Caco-2 (cell line): ENCODE results near the gene WWC2. TPM values are rescaled to one million over a fixed set of nuclear protein-coding genes. Genes with fewer than 3 reads are reported as not detected.

Source experiments
- BruUV-seq: library from RNA; stranded (reverse); fragments of 400-500 nt; replicated peaks from 2 replicates; lab custom pipeline; 2021; lab: Mats Ljungman, UMichigan
- CTCF ChIA-PET: fragments of 300-600 bp; sonication (Branson Sonifier 250); formaldehyde crosslinking; loops from one replicate; lab custom pipeline; 2022; ENCODE audit warnings: antibody characterized with exemption; lab: Charles Lee
- POLR2A ChIA-PET: fragments of 300-600 bp; sonication (Branson Sonifier 250); formaldehyde crosslinking; loops from one replicate; lab custom pipeline; 2022; ENCODE audit warnings: antibody characterized with exemption; lab: Charles Lee
- DNase-seq, 2 experiments: peaks; one replicate each; pipeline versions ENCODE4 v3.0.0 to v3.0.0-alpha.2; 2020 to 2022
- H3K27me3 ChIP-seq: replicated peaks from 2 replicates; pipeline ENCODE4 v1.6.0; 2011; ENCODE audit warnings: low read length; ENCODE audit not compliant: control insufficient read depth, insufficient read depth
- H3K36me3 ChIP-seq: 2 replicates; pipeline ENCODE4 v1.5.1; 2011; ENCODE audit warnings: low read length; ENCODE audit not compliant: control insufficient read depth, insufficient read depth
- H3K4me1 ChIP-seq: fragments of 250-450 bp; sonication (Bioruptor Pico); 2 replicates; pipeline ENCODE4 v1.5.1; 2020; ENCODE audit warnings: mild to moderate bottlenecking
- H3K4me3 ChIP-seq: 2 replicates; pipeline ENCODE4 v1.5.1; 2011; ENCODE audit warnings: low read depth, mild to moderate bottlenecking, control low read depth, low read length
- H3K9me3 ChIP-seq: fragments of 250-450 bp; sonication (Bioruptor Pico); 2 replicates; pipeline ENCODE4 v1.5.1; 2020; ENCODE audit warnings: mild to moderate bottlenecking, moderate library complexity
- H3K27ac Mint-ChIP-seq: one replicate; pipeline ENCODE4 v1.8.0; 2022; ENCODE audit warnings: mixed read lengths; ENCODE audit not compliant: unreplicated experiment
- H3K27me3 Mint-ChIP-seq: one replicate; pipeline ENCODE4 v1.8.0; 2022; ENCODE audit warnings: mixed read lengths; ENCODE audit not compliant: insufficient read depth, unreplicated experiment
- H3K36me3 Mint-ChIP-seq: one replicate; pipeline ENCODE4 v1.8.0; 2022; ENCODE audit warnings: mild to moderate bottlenecking, mixed read lengths; ENCODE audit not compliant: insufficient read depth, unreplicated experiment
- H3K4me1 Mint-ChIP-seq: one replicate; pipeline ENCODE4 v1.8.0; 2022; ENCODE audit warnings: low read depth, mixed read lengths; ENCODE audit not compliant: unreplicated experiment
- H3K4me3 Mint-ChIP-seq: one replicate; pipeline ENCODE4 v1.8.0; 2022; ENCODE audit warnings: mild to moderate bottlenecking, moderate library complexity, mixed read lengths; ENCODE audit not compliant: unreplicated experiment
- H3K9me3 Mint-ChIP-seq: one replicate; pipeline ENCODE4 v1.8.0; 2022; ENCODE audit warnings: mixed read lengths; ENCODE audit not compliant: unreplicated experiment
- CTCF ChIP-seq, 2 experiments: fragments of 200-600 bp in 1 of 2; IDR thresholded peaks; 1 replicate in 1 of 2; 2 replicates in 1 of 2; pipeline versions ENCODE4 v1.5.1 to v1.8.0; 2011 to 2022; ENCODE audit warnings: antibody characterized with exemption in 1 of 2, control low read depth in 1 of 2, inconsistent platforms in 1 of 2, low read depth in 1 of 2, low read length in 1 of 2, mild to moderate bottlenecking in 1 of 2, moderate library complexity in 1 of 2; ENCODE audit not compliant: insufficient read depth in 1 of 2, severe bottlenecking in 1 of 2, unreplicated experiment in 1 of 2
- intact Hi-C: fragments of 100-400 bp; cut with micrococcal nuclease; formaldehyde crosslinking; loops from one replicate; pipeline ENCODE4 v1.10.0; 2022; ENCODE audit not compliant: unreplicated experiment
- total RNA-seq: library from RNA; stranded (reverse); gene quantifications from 2 replicates; pipeline ENCODE4 v1.2.3, GENCODE V29; 2022

WWC2 gene
- total RNA-seq, 1 experiment from 2014 or later, result 126 TPM

DNA sequence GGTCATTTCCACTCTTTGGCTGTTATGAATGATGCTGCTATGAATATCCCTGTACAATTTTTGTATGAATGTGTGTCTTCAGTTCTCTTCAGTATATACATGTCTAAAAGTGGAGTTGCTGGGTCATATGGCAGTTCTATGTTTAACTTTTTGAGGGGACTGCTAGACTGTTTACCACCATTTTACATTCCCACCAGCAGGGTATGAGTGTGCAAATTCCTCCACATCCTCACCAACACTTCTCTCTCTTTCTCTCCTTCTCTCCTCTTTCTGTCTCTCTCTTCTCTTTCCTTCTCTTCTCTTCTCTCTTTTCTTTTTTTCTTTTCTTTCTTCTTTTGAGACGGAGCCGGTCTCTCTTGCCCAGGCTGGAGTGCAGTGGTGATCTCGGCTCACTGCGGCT lies 7.8 kb downstream of the WWC2 start:
- peak overlapping the region; percentile 12 for H3K4me3 Mint-ChIP-seq
- CTCF ChIA-PET, result interaction anchor here (0.6 to 0.8 kb wide), 2 partner anchors 19 to 21 kb away, joined by 3 read pairs; no protein-coding TSS in a partner anchor
- DNase-seq, result no peak
- POLR2A ChIA-PET, result no interaction called here
- intact Hi-C loops, result no loop called here
- H3K36me3 Mint-ChIP-seq, result peaks cover 36% of the 10 kb centered on the region
- Histone ChIP-seq H3K4me1 (peaks cover 57% of the 10 kb centered on the region), H3K27me3 (no peaks in the 10 kb centered on the region), H3K36me3 (no peaks in the 10 kb centered on the region), H3K4me3 (no peak overlapping the region), H3K9me3 (no peaks in the 10 kb centered on the region)
- H3K4me1 Mint-ChIP-seq, result peaks cover 33% of the 10 kb centered on the region
- BruUV-seq, result no TSS peak
- H3K27ac Mint-ChIP-seq, result peak overlapping the region; percentile 25
- no peaks in the 10 kb centered on the region for H3K9me3 Mint-ChIP-seq
- no peaks in the 10 kb centered on the region for H3K27me3 Mint-ChIP-seq
- peak; percentile 3 to 45 for TF ChIP-seq CTCF (IDR thresholded peaks at IDR 0.05; ENCODE audit: insufficient read depth in 1 of 2, low read depth in 1 of 2, low read length in 1 of 2, severe bottlenecking in 1 of 2, unreplicated experiment in 1 of 2)

DNA sequence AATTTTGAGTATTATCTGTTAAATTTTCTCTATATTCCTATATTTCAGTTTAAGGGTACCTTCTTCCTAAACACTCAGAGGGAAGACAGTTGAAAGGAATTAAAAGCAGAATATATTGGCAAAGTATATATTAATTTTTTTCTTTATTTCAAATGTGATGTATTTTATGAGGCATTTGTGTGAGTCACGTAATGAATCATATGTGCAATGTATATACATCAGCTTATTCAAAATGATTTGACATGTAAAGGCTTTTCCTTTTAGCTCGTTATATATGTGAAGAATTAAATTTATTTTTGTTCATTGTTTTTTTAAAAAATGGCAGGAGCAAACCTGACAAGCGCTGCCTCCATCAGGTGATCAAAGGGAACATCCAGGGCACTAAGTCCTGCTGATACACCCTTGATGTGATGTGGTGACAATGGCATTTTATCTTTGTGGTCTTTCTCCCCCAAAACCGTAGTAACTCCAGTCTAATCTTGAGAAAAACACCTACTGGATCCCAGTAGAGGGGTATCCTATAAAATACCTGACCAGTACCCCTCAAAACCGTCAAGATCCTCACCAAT lies 8.9 kb downstream of the WWC2 start:
- no peak for DNase-seq
- ChIA-PET POLR2A (no interaction called here), CTCF (interaction anchor here (0.9 kb wide), 1 partner anchor 35 kb away, joined by 3 read pairs; no protein-coding TSS in a partner anchor)
- TF ChIP-seq CTCF (IDR thresholded peaks at IDR 0.05; ENCODE audit: insufficient read depth in 1 of 2, low read depth in 1 of 2, low read length in 1 of 2, severe bottlenecking in 1 of 2, unreplicated experiment in 1 of 2), result no peak
- Mint-ChIP-seq H3K9me3 (no peaks in the 10 kb centered on the region), H3K27me3 (no peaks in the 10 kb centered on the region), H3K27ac (peak overlapping the region; percentile 25), H3K36me3 (peaks cover 41% of the 10 kb centered on the region), H3K4me1 (peaks cover 33% of the 10 kb centered on the region), H3K4me3 (no peak overlapping the region)
- no peaks in the 10 kb centered on the region for H3K36me3 ChIP-seq
- H3K27me3 ChIP-seq, result no peaks in the 10 kb centered on the region
- no TSS peak for BruUV-seq
- intact Hi-C loops, result no loop called here
- H3K9me3 ChIP-seq, result no peaks in the 10 kb centered on the region
- no peak overlapping the region for H3K4me3 ChIP-seq
- H3K4me1 ChIP-seq, result peaks cover 62% of the 10 kb centered on the region

DNA sequence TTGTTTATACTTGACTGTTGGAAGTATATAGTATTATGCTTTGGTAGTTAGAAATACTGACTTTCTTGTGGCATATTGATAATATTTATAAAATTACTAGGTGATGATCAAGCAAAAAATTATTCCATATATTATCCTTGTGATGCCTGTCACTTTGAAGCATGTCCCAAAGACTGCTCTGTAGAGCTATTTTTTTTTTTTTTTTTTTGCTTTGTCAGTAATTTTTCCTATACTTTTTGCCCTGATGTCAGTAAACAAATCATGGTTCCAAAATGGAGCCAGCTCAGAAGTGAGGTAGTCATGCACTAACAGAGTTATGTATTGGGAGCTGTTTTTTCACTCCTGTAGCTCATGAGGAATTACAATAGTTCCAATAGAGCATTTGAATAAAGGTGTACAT lies 11.2 kb downstream of the WWC2 start:
- Mint-ChIP-seq H3K36me3 (peaks cover 45% of the 10 kb centered on the region), H3K4me1 (peaks cover 51% of the 10 kb centered on the region), H3K4me3 (peak overlapping the region; percentile 68), H3K27ac (peak overlapping the region; percentile 81), H3K9me3 (no peaks in the 10 kb centered on the region), H3K27me3 (no peaks in the 10 kb centered on the region)
- Histone ChIP-seq H3K36me3 (no peaks in the 10 kb centered on the region), H3K9me3 (no peaks in the 10 kb centered on the region), H3K4me3 (no peak overlapping the region), H3K4me1 (peaks cover 80% of the 10 kb centered on the region), H3K27me3 (no peaks in the 10 kb centered on the region)
- no peak for TF ChIP-seq CTCF (IDR thresholded peaks at IDR 0.05; ENCODE audit: insufficient read depth in 1 of 2, low read depth in 1 of 2, low read length in 1 of 2, severe bottlenecking in 1 of 2, unreplicated experiment in 1 of 2)
- intact Hi-C loops, result loop anchor here (2.0 kb wide), 1 partner anchor 45 kb away; no protein-coding TSS in a partner anchor
- ChIA-PET CTCF (interaction anchor here (1.0 to 1.1 kb wide), 3 partner anchors 13 to 37 kb away, joined by 3 to 5 read pairs (median 4); no protein-coding TSS in a partner anchor), POLR2A (interaction anchor here (0.7 kb wide), 1 partner anchor 12 kb away, joined by 4 read pairs; the partner anchor contains the start of gene WWC2)
- BruUV-seq, result no TSS peak
- no peak for DNase-seq
